Peyer's patch (tissue), 4 donors: ENCODE results near the gene SPNS1. TPM values are rescaled to one million over a fixed set of nuclear protein-coding genes. Genes with fewer than 3 reads are reported as not detected.

Experiments used
- DNase-seq, 3 donors: peaks; one replicate each; pipeline ENCODE4 v3.0.0-alpha.2; 2017 to 2019
- H3K27ac ChIP-seq, 4 donors: fragments of 200-600 bp; sonication (generic); one replicate each; pipeline ENCODE4 v1.5.1; 2016 to 2019
- H3K27me3 ChIP-seq, 2 donors: fragments of 200-600 bp; sonication (generic); one replicate each; pipeline ENCODE4 v1.5.1; 2019
- H3K36me3 ChIP-seq, 3 donors: fragments of 200-600 bp; sonication (generic); one replicate each; pipeline ENCODE4 v1.5.1; 2016 to 2019
- H3K4me1 ChIP-seq, 4 donors: fragments of 200-600 bp; sonication (generic); one replicate each; pipeline ENCODE4 v1.5.1; 2016 to 2019
- H3K4me3 ChIP-seq, 4 donors: fragments of 200-600 bp; sonication (generic); 1 replicate in 3 of 4; 2 replicates in 1 of 4; pipeline ENCODE4 v1.5.1; 2016 to 2019; ENCODE audit warnings: mild to moderate bottlenecking in 1 of 4
- H3K9me3 ChIP-seq, 4 donors: fragments of 200-600 bp; sonication (generic); one replicate each; pipeline ENCODE4 v1.5.1; 2016 to 2019; ENCODE audit warnings: mild to moderate bottlenecking in 1 of 4
- POLR2A ChIP-seq, 2 donors: fragments of 450-650 bp; IDR thresholded peaks; one replicate each; pipeline ENCODE4 v1.5.1; 2017; ENCODE audit warnings: antibody characterized with exemption in 2 of 2, mild to moderate bottlenecking in 2 of 2, moderate library complexity in 2 of 2
- total RNA-seq, 4 donors: library from RNA; depleted of rRNA; stranded (reverse); fragments of >200 nt; gene quantifications; one replicate each; pipeline ENCODE4 v1.1.0, GENCODE V29; 2016
- TF ChIP-seq, protein P1 (sequence below), 6 experiments: fragments of 450-650 bp in 4 of 6; fragments of 200-600 bp in 2 of 6; sonication (generic) in 1 of 6; IDR thresholded peaks; one replicate each; pipeline ENCODE4 v1.5.1; 2017 to 2019; ENCODE audit warnings: antibody characterized with exemption in 6 of 6, mild to moderate bottlenecking in 3 of 6, moderate library complexity in 1 of 6

SPNS1 gene
- total RNA-seq, 4 donors from 2014 or later: 30.5 to 49.7 (median 36.3) TPM

DNA sequence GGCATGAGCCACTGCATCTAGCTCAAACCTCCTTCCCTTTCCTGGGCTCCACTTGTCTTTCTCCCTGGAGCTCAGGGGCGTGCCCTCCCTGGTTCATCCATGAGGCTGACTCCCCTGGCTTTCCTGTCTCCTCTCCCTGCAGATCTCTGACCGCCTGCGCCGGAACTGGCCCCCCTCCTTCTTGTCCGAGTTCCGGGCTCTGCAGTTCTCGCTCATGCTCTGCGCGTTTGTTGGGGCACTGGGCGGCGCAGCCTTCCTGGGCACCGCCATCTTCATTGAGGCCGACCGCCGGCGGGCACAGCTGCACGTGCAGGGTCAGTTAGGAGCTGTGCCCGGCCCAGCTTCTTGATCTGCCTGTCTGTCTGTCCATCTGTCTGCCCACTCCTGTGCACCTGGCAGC, 9.1 kb downstream of the SPNS1 start:
- Histone ChIP-seq H3K27me3 (no peaks in the 10 kb centered on the region), H3K27ac (peak overlapping the region in 3 of 4 donors; percentile 76 to 80 (median 79)), H3K4me3 (no peak overlapping the region), H3K36me3 (peaks cover 0 to 73% (median 0%) of the 10 kb centered on the region in 3 donors), H3K4me1 (peaks cover 0 to 10% (median 5%) of the 10 kb centered on the region in 4 donors), H3K9me3 (no peaks in the 10 kb centered on the region)
- DNase-seq: no peak
- TF ChIP-seq, protein P1, sequence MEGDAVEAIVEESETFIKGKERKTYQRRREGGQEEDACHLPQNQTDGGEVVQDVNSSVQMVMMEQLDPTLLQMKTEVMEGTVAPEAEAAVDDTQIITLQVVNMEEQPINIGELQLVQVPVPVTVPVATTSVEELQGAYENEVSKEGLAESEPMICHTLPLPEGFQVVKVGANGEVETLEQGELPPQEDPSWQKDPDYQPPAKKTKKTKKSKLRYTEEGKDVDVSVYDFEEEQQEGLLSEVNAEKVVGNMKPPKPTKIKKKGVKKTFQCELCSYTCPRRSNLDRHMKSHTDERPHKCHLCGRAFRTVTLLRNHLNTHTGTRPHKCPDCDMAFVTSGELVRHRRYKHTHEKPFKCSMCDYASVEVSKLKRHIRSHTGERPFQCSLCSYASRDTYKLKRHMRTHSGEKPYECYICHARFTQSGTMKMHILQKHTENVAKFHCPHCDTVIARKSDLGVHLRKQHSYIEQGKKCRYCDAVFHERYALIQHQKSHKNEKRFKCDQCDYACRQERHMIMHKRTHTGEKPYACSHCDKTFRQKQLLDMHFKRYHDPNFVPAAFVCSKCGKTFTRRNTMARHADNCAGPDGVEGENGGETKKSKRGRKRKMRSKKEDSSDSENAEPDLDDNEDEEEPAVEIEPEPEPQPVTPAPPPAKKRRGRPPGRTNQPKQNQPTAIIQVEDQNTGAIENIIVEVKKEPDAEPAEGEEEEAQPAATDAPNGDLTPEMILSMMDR (IDR thresholded peaks at IDR 0.05): no peak
- no peak for TF ChIP-seq POLR2A (IDR thresholded peaks at IDR 0.05)

- Histone ChIP-seq H3K27me3 (no peaks in the 10 kb centered on the region), H3K9me3 (no peaks in the 10 kb centered on the region), H3K36me3 (peaks cover 0 to 69% (median 0%) of the 10 kb centered on the region in 3 donors), H3K27ac (peak overlapping the region; percentile 62 to 80 (median 78)), H3K4me3 (peak overlapping the region in 1 of 4 donors; percentile 50), H3K4me1 (peaks cover 0 to 10% (median 5%) of the 10 kb centered on the region in 4 donors)
- DNase-seq: no peak
- TF ChIP-seq POLR2A (IDR thresholded peaks at IDR 0.05): no peak
- TF ChIP-seq, protein P1 (IDR thresholded peaks at IDR 0.05): no peak
Measured at GRCh38 chr16:28984091-28984490, 9.5 kb downstream of the SPNS1 start.

DNA sequence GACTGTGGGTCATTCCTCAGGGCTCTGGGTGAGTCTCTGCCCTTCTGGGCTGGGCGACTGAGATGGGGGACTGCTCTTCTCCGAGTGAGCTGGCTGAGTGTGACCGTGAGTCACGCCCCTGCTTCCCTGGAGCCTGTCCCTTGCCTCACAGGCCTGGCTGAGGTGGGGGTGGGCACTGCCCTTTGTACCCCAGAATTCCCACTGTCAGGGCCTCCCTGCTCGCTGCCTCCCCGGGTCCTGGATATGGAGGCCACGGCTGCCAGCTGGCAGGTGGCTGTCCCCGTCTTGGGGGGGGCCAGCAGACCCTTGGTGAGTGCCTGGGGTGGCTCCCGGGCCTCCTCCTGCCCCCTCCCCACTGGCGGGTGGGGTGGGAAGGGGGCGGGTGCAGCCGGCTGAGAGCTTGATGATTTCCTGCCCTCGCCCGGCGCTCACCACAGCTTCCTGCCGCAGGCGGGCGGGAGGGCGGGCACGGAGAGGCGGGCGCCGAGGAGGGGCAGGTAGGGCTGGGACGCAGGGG, 10.1 kb downstream of the SPNS1 start, which contains the start of gene LAT:
Gene LAT, plus strand, starts transcription at position 434 of the 517 bp plus-strand sequence. CDS start 366 bp downstream, outside the sequence.
- TF ChIP-seq, protein P1 (IDR thresholded peaks at IDR 0.05): no peak
- TF ChIP-seq POLR2A (IDR thresholded peaks at IDR 0.05): no peak
- peak in 2 of 3 donors; percentile 67 to 83 for DNase-seq
- no peaks in the 10 kb centered on the region for H3K9me3 ChIP-seq
- H3K27me3 ChIP-seq: no peaks in the 10 kb centered on the region
- peaks cover 0 to 10% (median 5%) of the 10 kb centered on the region in 4 donors for H3K4me1 ChIP-seq
- peak within 1 kb of the TSS; percentile 62 to 80 (median 78) for H3K27ac ChIP-seq
- peaks cover 0 to 65% (median 0%) of the 10 kb centered on the region in 3 donors for H3K36me3 ChIP-seq
- peak within 1 kb of the TSS; percentile 36 to 50 (median 46) for H3K4me3 ChIP-seq

- Histone ChIP-seq H3K27ac (peak overlapping the region; percentile 62 to 80 (median 78)), H3K27me3 (no peaks in the 10 kb centered on the region), H3K36me3 (peaks cover 0 to 65% (median 0%) of the 10 kb centered on the region in 3 donors), H3K4me1 (peaks cover 0 to 10% (median 5%) of the 10 kb centered on the region in 4 donors), H3K9me3 (no peaks in the 10 kb centered on the region), H3K4me3 (peak overlapping the region; percentile 36 to 50 (median 46))
- no peak for DNase-seq
- TF ChIP-seq POLR2A (IDR thresholded peaks at IDR 0.05): no peak
- TF ChIP-seq, protein P1 (IDR thresholded peaks at IDR 0.05): no peak
Measured at GRCh38 chr16:28985211-28986041, 10.8 kb downstream of the SPNS1 start.

DNA sequence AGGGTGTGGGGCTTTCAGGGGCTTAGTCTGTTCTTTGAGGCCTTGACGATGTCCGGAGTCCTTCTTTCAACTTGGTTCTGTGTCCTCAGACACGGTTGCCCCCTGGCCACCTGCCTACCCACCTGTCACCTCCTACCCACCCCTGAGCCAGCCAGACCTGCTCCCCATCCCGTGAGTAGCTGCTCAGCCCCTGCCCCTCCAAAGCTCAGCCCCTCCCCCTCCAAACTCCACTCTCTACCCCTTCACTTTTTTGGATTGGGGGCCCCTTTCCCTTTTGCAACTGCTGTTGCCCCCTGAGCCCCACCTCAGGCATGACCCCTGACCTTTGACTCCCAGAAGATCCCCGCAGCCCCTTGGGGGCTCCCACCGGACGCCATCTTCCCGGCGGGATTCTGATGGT, 11.5 kb downstream of the SPNS1 start:
- H3K4me1 ChIP-seq: peaks cover 0 to 10% (median 5%) of the 10 kb centered on the region in 4 donors
- peak overlapping the region in 3 of 4 donors; percentile 62 to 80 (median 79) for H3K27ac ChIP-seq
- peak overlapping the region; percentile 36 to 50 (median 46) for H3K4me3 ChIP-seq
- no peak for DNase-seq
- H3K27me3 ChIP-seq: no peaks in the 10 kb centered on the region
- peaks cover 0 to 60% (median 0%) of the 10 kb centered on the region in 3 donors for H3K36me3 ChIP-seq
- TF ChIP-seq POLR2A (IDR thresholded peaks at IDR 0.05): no peak
- TF ChIP-seq, protein P1 (IDR thresholded peaks at IDR 0.05): no peak
- no peaks in the 10 kb centered on the region for H3K9me3 ChIP-seq
